Stimulated activated CD8-positive, alpha-beta memory T cell treated with anti-CD3 and anti-CD28 coated beads, Interleukin-12 subunit alpha, Interleukin-12 subunit beta, amount 100 ng/mL, for 4 hours (primary cell): ENCODE measurements around the gene VASN.

ENCODE experiments used
- DNase-seq: peaks from one replicate; pipeline ENCODE4 v3.0.0-alpha.2; 2020; ENCODE audit warnings: low read depth

Gene VASN

DNA sequence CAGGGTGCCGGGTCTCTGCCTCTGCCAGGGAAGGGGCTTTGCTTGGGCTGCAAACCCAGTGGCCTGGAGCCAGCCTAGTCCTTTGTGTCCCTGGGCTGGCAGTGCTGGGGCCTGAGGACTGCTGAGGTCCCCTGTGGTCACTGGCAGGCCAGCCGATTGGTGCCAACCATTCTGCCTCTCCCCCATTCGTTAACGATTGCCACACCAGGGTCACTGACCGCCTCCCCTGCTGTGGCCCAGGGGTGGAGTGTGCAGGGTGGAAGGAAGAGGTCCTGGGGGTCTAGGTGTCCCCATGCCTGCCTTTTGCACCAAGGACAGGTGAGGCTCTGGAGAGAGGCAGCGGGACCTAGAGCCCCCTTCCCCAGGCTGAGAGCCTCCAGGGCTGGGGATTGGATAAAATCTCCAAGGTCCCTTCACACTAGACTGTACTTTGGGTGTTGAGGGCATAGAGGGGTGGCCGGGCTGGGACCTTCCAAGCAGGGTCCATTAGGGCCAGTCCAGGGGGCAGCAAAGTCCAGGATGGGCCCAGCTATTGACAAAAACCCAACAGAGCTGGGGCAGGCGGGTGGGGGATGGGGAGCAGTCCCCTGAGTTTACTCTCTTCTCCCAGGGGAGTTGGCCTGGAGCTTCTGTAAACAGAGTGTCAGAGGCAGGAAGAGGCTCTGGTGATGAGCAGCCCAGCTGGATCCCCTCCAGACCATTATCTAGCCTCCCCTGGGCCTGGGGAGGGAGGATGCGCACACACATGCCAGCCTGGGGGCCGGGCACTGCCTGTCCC, 1.1 kb downstream of the VASN start:
- DNase-seq, result no peak

DNA sequence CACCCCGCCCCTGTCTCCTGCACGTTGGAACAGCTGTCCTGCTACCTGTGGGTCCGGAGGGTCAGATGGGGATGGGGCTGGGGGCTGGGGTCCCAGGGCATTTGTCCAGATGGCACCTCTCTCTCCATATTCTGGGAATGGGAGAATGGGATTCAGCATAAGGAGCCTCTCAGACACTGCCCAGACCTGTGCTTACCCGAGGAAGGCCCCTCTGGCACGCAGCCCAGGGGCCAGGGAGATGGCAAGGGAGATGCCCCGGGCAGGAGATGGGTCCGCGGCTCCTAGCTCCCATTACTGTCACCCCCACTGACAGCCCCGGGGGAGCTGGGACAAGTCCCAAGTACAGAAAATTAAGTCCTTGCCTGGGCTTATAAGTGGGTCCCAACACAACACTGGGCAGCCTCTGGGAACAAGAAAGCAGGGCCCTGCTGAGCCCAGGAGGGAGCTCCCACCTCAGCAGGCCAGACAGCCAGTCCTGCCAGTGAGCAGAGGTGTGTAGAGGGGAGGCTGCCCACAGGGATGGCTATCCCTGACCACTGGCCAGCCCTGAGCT, 1.8 kb downstream of the VASN start:
- DNase-seq, result no peak

DNA sequence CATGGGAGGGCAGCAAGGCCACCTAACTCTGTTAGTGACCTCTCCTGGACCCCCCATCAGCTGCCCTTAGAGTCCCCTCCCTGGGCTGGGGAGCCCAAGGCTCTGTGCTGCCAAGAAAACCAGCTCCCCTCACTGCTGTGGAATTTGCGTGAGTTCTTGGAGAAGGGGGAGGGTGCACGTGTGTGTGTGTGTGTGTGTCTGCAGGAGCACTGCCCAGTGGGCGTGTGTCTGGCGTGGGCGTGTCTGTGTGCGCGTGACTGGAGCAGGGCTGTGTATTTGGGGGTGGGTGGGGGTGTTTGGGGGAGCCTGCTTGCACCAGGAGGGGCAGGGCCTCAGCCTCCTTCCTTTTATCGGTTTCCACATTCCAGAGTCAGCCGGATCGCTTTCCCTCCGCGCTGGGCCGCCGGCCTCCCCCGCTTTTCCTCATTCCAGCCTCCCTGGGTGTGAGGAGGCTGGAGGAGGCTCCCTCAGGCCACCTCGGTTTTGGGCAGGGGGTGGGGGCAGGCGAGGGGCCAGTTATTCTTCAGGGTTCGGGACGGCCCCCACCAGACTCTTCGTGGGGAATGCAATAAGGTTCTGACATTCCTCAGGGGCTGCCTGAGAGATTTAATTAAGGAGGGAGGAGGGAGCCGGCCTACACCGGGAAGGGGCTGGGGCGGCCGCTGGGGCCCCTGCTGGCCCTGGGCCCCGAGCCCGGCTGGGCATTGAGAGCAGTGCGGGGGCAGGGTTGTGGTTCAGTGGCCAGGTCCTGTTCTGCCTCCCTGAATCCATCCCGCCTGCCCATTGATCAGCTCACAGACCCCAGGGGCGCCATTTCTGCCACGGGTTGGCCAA, 2.5 kb downstream of the VASN start:
- no peak for DNase-seq

DNA sequence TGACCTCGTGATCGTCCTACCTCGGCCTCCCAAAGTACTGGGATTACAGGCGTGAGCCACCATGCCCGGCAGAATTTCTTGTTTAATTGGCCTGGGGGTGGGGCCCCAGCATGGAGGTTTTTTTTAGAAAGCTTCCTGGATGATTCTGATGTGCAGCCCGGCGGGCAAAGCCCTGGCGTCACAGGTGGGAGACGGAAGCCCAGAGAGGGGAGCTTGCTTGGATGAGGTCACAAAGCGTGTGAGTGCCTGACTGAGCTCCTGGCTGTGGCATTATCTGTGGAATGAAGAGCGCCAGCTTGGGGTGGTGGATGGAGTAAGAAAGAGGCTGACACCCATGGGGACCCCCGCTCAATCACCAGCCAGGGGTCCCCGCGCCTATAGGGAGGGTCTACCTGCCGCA, 4.1 kb downstream of the VASN start:
- DNase-seq, result no peak

DNA sequence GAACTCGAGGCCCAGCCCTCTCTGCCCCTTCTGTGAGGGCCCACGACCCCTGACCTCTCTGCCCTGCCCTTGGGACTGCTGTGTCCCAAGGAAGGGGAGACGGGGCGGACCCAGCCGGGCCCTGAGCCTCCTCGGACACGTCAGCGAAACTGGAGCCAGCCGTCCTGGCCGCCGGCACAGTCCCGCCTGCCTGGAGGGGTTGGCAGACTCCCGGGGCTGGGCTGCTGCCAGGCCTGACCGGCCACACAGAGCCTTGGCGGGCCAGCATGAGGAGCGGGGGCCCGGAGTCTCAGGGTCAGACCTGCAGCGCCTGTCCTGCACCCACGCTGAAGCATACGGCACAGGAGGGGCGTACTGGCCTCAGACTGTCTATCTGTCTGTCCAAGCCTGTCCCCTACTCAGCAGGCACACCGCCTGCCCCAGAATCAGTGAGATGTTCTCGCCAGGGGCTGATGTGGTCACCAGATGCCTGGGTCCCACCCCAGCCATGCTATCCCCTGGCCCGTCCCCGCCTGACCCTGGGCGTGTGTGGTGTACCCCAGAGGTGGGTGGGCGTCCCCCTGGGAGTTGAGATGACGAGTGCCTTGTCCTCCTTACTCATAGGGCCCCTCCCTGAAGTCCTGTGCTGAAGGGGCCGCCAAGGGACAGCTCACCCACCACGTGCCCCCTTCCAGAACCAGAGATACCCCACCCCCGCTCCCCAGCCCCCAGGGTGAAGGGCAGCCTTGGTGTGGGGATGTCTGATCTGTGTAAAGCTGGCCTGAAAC, 4.7 kb downstream of the VASN start:
- no peak for DNase-seq

DNA sequence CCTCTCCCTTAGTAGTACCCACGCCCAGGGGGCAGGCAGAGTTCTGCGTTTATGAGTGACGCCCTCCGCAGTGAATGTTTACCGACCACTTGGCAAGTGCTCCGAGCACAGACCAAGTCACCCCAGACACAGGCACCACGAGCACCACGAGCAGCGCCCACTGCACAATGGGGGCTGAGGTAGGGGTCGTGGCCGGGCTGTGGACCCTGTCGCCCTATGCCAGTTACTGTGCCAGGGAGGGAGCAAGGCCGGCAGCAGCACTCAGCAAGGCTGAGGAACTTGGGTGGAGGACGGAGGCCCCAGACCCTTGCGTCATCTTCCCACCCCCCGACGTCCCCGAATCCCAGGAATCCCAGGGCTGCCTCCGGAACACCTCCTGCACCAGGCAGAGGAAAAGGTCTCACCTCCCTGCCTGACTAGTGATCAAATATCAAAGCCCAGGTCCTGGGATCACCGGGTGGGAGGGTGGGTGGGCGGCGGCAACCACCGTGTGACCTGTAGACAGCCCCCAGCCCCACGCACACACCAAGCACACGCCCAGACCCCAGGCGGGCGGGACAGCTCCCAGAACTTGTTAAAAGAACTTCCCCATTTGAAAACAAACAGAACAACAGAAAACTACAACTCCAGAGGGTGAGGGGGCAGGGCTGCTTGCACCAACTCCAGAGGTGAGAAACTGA, 5.4 kb downstream of the VASN start:
- DNase-seq, result no peak

DNA sequence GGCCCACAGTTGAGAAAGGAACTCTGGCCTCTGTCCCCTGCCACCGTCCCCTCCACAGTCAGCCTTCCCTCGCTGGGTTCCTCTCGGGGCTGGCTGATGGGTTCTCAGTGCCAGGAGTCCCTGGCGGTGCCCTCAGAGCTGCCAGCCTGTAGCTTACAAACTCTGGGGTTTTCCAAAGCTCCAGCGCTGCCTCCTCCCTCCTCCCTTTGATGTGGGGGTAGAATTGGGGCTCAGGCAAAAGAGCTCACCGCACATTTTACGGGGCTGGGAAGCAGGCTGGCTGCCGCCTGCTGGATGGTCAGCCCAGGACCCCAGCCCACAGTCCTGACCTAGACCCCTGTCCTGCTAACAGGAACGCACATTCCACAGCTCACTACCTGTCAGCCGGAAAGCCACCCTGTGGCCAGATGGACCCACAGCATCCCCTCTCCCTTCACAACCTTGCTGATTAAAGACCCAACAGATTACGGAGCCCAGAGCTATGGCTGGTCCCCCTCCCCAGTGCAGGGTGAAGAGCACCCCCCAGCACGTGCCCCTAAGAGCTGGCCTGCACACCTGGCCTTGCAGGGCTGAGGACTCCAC, 6.0 kb downstream of the VASN start:
- no peak for DNase-seq

DNA sequence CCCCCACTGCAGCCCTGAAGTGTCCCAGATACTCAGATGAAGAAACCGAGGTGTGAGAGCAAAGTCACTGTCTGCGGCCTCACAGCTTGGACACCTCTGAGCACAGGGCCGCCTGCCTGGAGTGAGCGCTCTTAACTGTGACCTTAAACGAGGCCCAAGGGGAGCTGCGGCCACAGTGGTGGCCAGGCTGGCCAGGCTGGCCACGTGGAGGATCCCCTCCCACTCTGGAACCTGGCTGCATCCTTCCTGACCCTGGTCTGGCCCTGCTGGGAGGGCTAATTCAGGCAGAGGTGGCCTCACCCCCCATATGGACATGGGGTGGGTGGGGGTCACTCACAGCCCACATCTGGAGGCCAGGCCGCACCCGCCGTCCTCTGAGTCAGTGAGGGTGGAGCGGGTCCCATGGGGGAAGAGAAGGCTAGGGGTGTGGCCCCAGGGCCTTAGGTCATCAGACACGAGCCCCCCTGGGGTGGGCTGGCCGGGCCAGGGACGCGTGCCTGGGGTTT, 6.6 kb downstream of the VASN start:
- DNase-seq, result no peak

DNA sequence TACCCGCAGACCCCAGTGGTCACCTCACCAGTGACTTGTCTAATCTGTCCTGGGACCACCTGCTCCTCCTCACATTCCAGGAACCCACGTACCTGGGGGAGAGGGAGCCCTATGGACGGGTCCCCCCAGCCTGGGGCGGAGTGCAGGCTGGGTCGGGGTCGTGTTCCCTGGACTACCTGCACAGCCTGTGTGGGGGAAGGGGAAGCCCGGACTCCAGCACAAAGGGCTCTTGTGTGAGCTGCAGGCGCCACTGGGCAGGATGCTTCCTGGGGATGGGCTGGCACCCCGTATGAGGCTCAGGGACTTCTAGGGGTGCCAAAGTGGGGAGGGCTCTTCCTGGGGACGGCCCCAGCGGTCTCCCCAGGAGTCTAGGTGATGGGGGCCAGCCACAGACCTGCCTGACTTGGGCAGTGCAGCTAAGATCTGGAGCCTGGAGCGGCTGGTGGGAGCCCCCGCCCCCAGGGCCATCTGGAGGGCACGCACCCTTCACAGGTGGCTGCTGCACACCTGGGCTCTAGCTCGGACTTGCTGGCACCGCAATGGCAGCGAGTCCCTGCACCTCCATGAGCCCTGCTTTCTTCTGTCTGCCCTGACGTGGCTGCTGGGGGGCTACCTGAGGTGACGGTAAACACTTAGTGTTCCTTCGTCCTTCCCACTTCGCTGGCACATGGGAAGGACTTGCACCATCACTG, 7.5 kb downstream of the VASN start:
- no peak for DNase-seq

DNA sequence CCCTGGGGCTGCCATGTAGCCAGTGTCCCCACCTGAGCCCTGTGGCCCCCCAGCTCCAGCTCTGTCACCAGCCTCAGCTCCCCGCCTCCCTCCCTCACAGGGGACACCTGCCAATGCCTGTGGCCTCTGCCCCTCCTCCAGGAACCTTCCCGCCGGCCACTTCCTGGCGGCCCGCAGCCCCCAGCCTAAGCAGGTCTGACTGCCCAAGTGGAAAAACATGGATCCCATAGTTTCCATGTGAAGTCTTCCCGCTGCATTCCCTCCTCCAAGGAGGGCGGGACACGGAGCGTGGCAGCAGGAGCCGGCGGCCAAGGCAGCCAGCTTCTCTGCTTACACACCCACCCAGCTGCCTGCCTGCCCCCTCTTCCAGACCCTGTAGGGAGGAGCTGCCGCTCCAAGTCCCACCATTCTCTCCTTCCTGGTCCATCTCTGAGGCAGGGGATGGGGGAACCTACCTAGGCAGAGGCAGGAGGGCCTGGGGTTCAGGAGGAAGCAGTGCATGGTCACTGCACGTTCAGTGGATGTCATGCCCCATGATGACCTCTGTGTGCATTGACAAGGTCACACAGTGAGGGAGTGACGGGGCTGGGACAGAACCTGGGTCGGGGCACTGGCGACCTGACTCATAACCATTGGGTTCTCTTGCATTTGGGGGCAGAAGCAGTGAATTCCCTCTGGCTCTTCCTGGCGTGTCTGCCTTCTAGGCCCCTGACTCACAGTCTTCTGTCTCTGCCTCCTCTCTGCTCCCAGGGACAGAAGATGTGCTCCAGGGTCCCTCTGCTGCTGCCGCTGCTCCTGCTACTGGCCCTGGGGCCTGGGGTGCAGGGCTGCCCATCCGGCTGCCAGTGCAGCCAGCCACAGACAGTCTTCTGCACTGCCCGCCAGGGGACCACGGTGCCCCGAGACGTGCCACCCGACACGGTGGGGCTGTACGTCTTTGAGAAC, 8.7 kb downstream of the VASN start:
- no peak for DNase-seq

DNA sequence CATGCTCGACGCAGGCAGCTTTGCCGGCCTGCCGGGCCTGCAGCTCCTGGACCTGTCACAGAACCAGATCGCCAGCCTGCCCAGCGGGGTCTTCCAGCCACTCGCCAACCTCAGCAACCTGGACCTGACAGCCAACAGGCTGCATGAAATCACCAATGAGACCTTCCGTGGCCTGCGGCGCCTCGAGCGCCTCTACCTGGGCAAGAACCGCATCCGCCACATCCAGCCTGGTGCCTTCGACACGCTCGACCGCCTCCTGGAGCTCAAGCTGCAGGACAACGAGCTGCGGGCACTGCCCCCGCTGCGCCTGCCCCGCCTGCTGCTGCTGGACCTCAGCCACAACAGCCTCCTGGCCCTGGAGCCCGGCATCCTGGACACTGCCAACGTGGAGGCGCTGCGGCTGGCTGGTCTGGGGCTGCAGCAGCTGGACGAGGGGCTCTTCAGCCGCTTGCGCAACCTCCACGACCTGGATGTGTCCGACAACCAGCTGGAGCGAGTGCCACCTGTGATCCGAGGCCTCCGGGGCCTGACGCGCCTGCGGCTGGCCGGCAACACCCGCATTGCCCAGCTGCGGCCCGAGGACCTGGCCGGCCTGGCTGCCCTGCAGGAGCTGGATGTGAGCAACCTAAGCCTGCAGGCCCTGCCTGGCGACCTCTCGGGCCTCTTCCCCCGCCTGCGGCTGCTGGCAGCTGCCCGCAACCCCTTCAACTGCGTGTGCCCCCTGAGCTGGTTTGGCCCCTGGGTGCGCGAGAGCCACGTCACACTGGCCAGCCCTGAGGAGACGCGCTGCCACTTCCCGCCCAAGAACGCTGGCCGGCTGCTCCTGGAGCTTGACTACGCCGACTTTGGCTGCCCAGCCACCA, 9.7 kb downstream of the VASN start:
- DNase-seq, result no peak

DNA sequence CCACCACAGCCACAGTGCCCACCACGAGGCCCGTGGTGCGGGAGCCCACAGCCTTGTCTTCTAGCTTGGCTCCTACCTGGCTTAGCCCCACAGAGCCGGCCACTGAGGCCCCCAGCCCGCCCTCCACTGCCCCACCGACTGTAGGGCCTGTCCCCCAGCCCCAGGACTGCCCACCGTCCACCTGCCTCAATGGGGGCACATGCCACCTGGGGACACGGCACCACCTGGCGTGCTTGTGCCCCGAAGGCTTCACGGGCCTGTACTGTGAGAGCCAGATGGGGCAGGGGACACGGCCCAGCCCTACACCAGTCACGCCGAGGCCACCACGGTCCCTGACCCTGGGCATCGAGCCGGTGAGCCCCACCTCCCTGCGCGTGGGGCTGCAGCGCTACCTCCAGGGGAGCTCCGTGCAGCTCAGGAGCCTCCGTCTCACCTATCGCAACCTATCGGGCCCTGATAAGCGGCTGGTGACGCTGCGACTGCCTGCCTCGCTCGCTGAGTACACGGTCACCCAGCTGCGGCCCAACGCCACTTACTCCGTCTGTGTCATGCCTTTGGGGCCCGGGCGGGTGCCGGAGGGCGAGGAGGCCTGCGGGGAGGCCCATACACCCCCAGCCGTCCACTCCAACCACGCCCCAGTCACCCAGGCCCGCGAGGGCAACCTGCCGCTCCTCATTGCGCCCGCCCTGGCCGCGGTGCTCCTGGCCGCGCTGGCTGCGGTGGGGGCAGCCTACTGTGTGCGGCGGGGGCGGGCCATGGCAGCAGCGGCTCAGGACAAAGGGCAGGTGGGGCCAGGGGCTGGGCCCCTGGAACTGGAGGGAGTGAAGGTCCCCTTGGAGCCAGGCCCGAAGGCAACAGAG, 10.5 kb downstream of the VASN start:
- no peak for DNase-seq

DNA sequence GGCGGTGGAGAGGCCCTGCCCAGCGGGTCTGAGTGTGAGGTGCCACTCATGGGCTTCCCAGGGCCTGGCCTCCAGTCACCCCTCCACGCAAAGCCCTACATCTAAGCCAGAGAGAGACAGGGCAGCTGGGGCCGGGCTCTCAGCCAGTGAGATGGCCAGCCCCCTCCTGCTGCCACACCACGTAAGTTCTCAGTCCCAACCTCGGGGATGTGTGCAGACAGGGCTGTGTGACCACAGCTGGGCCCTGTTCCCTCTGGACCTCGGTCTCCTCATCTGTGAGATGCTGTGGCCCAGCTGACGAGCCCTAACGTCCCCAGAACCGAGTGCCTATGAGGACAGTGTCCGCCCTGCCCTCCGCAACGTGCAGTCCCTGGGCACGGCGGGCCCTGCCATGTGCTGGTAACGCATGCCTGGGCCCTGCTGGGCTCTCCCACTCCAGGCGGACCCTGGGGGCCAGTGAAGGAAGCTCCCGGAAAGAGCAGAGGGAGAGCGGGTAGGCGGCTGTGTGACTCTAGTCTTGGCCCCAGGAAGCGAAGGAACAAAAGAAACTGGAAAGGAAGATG, 11.2 kb downstream of the VASN start:
- no peak for DNase-seq

DNA sequence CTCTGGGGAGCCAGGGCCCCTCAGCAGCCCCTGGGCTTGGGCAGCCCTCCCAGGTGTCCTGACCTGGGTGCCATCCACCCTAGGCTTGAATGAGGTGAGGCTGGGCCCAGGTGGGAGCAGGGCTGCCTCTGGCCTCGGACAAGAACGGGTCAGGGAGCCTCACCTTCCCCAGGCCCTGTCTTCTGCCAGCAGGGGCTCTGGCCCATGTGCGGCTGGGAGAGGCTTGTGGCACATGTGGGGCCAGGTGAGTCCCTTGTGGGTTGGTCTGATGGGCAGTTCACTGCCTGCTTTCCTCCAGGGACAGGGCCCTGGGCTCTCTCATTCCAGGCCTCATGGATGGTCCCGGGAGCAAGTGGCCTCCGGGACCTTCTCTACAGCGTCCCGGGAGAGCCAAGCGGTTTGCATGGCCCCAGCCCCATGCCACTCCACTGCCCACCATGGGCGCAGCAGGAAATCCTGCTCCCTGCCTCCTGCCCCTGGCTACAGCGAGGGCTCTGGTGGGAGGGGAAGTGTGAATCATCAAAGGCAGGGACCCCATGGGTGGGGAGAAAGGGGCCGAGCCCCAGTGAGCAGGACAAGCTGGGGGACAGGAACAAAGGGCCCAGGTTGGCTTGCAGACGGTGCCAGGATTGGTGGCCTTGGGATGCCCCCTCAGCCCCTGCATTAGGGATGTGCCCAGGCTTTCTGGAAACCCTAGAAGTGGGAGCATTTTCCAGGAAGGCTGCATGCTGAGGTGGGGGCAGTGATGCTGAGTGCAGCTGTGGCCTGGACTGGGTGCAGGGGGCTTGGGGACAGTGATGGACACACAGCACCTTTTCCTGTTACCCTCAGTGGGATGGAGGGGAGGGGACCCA, 12.2 kb downstream of the VASN start:
- DNase-seq, result no peak

DNA sequence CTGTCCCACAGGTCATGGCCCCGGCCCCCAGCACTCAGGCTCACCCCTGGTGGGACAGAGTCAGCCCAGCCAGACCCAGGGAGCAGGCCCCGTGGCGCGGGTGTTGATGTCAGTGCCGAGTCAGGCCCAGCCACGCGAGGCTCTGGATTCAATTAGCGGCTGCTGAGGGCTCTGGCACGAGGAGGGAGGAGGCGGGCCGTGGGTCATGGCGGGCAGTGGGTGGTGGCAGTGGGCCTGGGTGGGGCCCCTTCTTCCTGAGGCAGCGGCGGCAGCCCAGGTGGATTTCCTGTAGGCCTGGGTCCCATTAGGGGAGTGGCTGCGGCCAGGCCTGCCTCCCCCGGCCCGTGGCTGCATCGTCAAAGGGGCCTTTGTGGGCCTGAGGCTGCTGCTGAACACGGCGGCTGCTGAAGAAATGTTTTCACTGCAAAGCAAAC, 12.9 kb downstream of the VASN start:
- no peak for DNase-seq
